Activated CD8-positive, alpha-beta memory T cell treated with anti-CD3 and anti-CD28 coated beads for 48 hours (primary cell): ENCODE results near the gene KIF18B.
"Not testable (repeated sequence)": the region's sequence is repeated elsewhere in the genome, so short reads cannot be mapped to it uniquely, and the experiment has no call there.

Experiments
- DNase-seq, 3 experiments: peaks; one replicate each; pipeline ENCODE4 v3.0.0-alpha.2; 2020; ENCODE audit warnings: low read depth in 2 of 3, low spot score in 2 of 3

Gene KIF18B

GRCh38 chr17:44970136-44970741, 22.7 kb upstream of the KIF18B start:
- DNase-seq = no peak

- DNase-seq = no peak
These were observed 21.7 kb upstream of the KIF18B start for GRCh38 chr17:44969144-44969780.

GRCh38 chr17:44968225-44969143, 20.9 kb upstream of the KIF18B start, which contains the start of gene C1QL1:
Gene C1QL1, minus strand, starts transcription at chr17:44968303. Its CDS starts 255 bp downstream, at chr17:44968048.
- DNase-seq = peak; percentile 63 to 77 (median 74)

- DNase-seq = no peak
These were observed 20.3 kb upstream of the KIF18B start for GRCh38 chr17:44967907-44968224.

GRCh38 chr17:44967026-44967906, 19.7 kb upstream of the KIF18B start:
- DNase-seq = no peak

- no peak for DNase-seq
These were observed 18.9 kb upstream of the KIF18B start for GRCh38 chr17:44966348-44967025.

- no peak for DNase-seq
These were observed 18.1 kb upstream of the KIF18B start for GRCh38 chr17:44965481-44966234.

- DNase-seq = no peak
These were observed 14.4 kb upstream of the KIF18B start for GRCh38 chr17:44961921-44962350.

GRCh38 chr17:44960691-44961090, 13.1 kb upstream of the KIF18B start:
- no peak for DNase-seq

GRCh38 chr17:44959821-44960531, 12.4 kb upstream of the KIF18B start:
- DNase-seq = no peak

- no peak for DNase-seq
These were observed 9.7 kb upstream of the KIF18B start for GRCh38 chr17:44956998-44957981.

- DNase-seq = no peak
These were observed 8.3 kb upstream of the KIF18B start for GRCh38 chr17:44955674-44956425.

- DNase-seq = no peak
These were observed 5.4 kb upstream of the KIF18B start for GRCh38 chr17:44952946-44953475.

GRCh38 chr17:44948315-44948795, 782 bp upstream of the KIF18B start:
- no peak for DNase-seq

- not testable (repeated sequence) for DNase-seq
These were observed 1.9 kb downstream of the KIF18B start for GRCh38 chr17:44945652-44946051.

- DNase-seq = no peak
These were observed 5.1 kb downstream of the KIF18B start for GRCh38 chr17:44942456-44942855.
